K562 (cell line): ENCODE measurements around the gene PRRT1. TPM values are rescaled to one million over a fixed set of nuclear protein-coding genes. Genes with fewer than 3 reads are reported as not detected.
A peak's percentile ranks its signal among the peaks of the same experiment; 100 is the strongest.

Experiments used
- ASH1L ChIP-seq: fragments of 450-650 bp; IDR thresholded peaks from 2 replicates; pipeline ENCODE4 v1.6.1; 2018; ENCODE audit warnings: borderline replicate concordance, mild to moderate bottlenecking, low read depth; ENCODE audit not compliant: partially characterized antibody
- BCLAF1 ChIP-seq, 2 experiments: fragments of 450-650 bp in 1 of 2; IDR thresholded peaks; 2 replicates each; pipeline ENCODE4 v1.6.1; 2011 to 2017; ENCODE audit warnings: low read depth in 2 of 2, antibody characterized with exemption in 1 of 2, borderline replicate concordance in 1 of 2, low read length in 1 of 2, mild to moderate bottlenecking in 1 of 2, mixed read lengths in 1 of 2; ENCODE audit not compliant: control insufficient read depth in 1 of 2
- ETS1 ChIP-seq: conservative IDR thresholded peaks from 2 replicates; pipeline ENCODE4 v1.6.1; 2011; ENCODE audit warnings: low read depth, mild to moderate bottlenecking, low read length; ENCODE audit not compliant: control insufficient read depth
- FOSL1 ChIP-seq: fragments of 200-800 bp; sonication (Bioruptor generic); conservative IDR thresholded peaks from 2 replicates; pipeline ENCODE4 v1.6.1; 2016; ENCODE audit warnings: missing genetic modification characterization, missing compliant biosample characterization
- FOXA3 ChIP-seq, 2 experiments: fragments of 450-650 bp in 1 of 2; sonication (generic) in 1 of 2; formaldehyde crosslinking; IDR thresholded peaks in 1 of 2; conservative IDR thresholded peaks in 1 of 2; 2 replicates each; pipeline versions ENCODE4 v1.4.0 to v1.8.0; 2020 to 2022; ENCODE audit warnings: mild to moderate bottlenecking in 2 of 2, missing genetic modification reagents in 1 of 2
- GMEB1 ChIP-seq: fragments of 250-450 bp; sonication (Bioruptor Pico); IDR thresholded peaks from 2 replicates; pipeline ENCODE4 v1.4.0; 2020; ENCODE audit warnings: mild to moderate bottlenecking
- NELFE ChIP-seq: IDR thresholded peaks from 2 replicates; pipeline ENCODE4 v1.6.1; 2011; ENCODE audit warnings: mild to moderate bottlenecking; ENCODE audit not compliant: insufficient read depth, insufficient read length
- NFIC ChIP-seq: fragments of 450-650 bp; IDR thresholded peaks from 2 replicates; pipeline ENCODE4 v1.6.1; 2017; ENCODE audit warnings: mild to moderate bottlenecking, inconsistent platforms
- POLR2B ChIP-seq: fragments of 450-650 bp; IDR thresholded peaks from 2 replicates; pipeline ENCODE4 v1.6.1; 2018; ENCODE audit warnings: low read depth; ENCODE audit not compliant: partially characterized antibody
- SIN3B ChIP-seq: fragments of 450-650 bp; IDR thresholded peaks from 2 replicates; pipeline ENCODE4 v1.6.1; 2017; ENCODE audit warnings: low read depth, mild to moderate bottlenecking, moderate library complexity
- TSC22D4 ChIP-seq: fragments of 450-650 bp; IDR thresholded peaks from 2 replicates; pipeline ENCODE4 v1.6.1; 2016; ENCODE audit warnings: missing genetic modification characterization, missing biosample characterization, control low read depth
- U2AF1 ChIP-seq: fragments of 200-400 bp; formaldehyde crosslinking; optimal IDR thresholded peaks from 2 replicates; pipeline ENCODE3; 2017; ENCODE audit warnings: mild to moderate bottlenecking, low read depth, low read length, moderate library complexity
- ZKSCAN8 ChIP-seq: fragments of 200-800 bp; sonication (Bioruptor generic); IDR thresholded peaks from 2 replicates; pipeline ENCODE4 v1.6.1; 2016; ENCODE audit warnings: missing genetic modification characterization, missing compliant biosample characterization
- ZNF395 ChIP-seq: fragments of 200-800 bp; sonication (Bioruptor generic); IDR thresholded peaks from 2 replicates; pipeline ENCODE4 v1.6.1; 2017; ENCODE audit warnings: missing genetic modification characterization, missing compliant biosample characterization
- ZNF444 ChIP-seq: fragments of 250-450 bp; sonication (Bioruptor Pico); IDR thresholded peaks from 2 replicates; pipeline ENCODE4 v1.4.0; 2020; ENCODE audit warnings: mild to moderate bottlenecking, moderate library complexity
- ZNF717 ChIP-seq: fragments of 250-450 bp; sonication (Bioruptor Pico); IDR thresholded peaks from 2 replicates; pipeline ENCODE4 v1.5.0; 2021
- ZNF780A ChIP-seq: fragments of 250-450 bp; sonication (Bioruptor Pico); IDR thresholded peaks from 2 replicates; pipeline ENCODE4 v1.5.0; 2021; ENCODE audit warnings: mild to moderate bottlenecking
- polyA plus RNA-seq, 8 experiments: library from polyadenylated mRNA; depleted of rRNA in 4 of 8; stranded (reverse) in 5 of 8; unstranded in 3 of 8; fragments of >200 nt; fragmentation: Nextera tagmentation in 2 of 8; fragmentation: Illumina TruSeq in 1 of 8; extraction: Ambion mirVana in 2 of 8; extraction: Trizol in 1 of 8; gene quantifications; 2 replicates each; pipeline versions ENCODE4 v1.2.1 to v1.2.3, GENCODE V29; 2011 to 2014; ENCODE audit warnings: inconsistent platforms in 1 of 8, missing spikeins in 1 of 8
- total RNA-seq, 7 experiments: library from RNA; depleted of rRNA in 6 of 7; stranded (reverse); fragments of >200 nt in 6 of 7; fragmentation: Illumina TruSeq in 2 of 7; extraction: Trizol in 2 of 7; gene quantifications; 2 replicates each; pipeline versions ENCODE4 v1.2.1 to v1.2.3, GENCODE V29; 2011 to 2021; ENCODE audit warnings: low replicate concordance in 1 of 7

Gene PRRT1
- total and polyA plus RNA-seq, 9 of the 15 experiments (the other 6 are each of a cell fraction or from before 2014, with no cell fraction given) = 0.14 to 3.5 (median 0.41) TPM

GRCh38 chr6:32153564-32154513, 2.1 kb upstream of the PRRT1 start, which contains the start of gene PPT2 (continued):
- peak; percentile 77; the same call in 1 of the 2 replicates for TF ChIP-seq ZNF395
- TF ChIP-seq ZNF780A = no peak
- TF ChIP-seq SIN3B = peak; percentile 60; the same call in 1 of the 2 replicates
- TF ChIP-seq TSC22D4 (tag) = no peak
- no peak; the same call in 1 of the 2 replicates for TF ChIP-seq ZKSCAN8 (CRISPR knock-in tag)
- TF ChIP-seq ASH1L = peak; percentile 71
- TF ChIP-seq FOXA3 (CRISPR knock-in tag; conservative IDR thresholded peaks at IDR 0.05 in 1 of 2, IDR thresholded peaks at IDR 0.05 in 1 of 2) = peak; percentile 72 to 89
- TF ChIP-seq ZNF717 (CRISPR knock-in tag) = no peak
- peak; percentile 62 for TF ChIP-seq POLR2B
- no peak for TF ChIP-seq NELFE
- TF ChIP-seq GMEB1 (CRISPR knock-in tag) = peak; percentile 86
- no peak for TF ChIP-seq U2AF1
- TF ChIP-seq ZNF444 (CRISPR knock-in tag) = no peak
- TF ChIP-seq NFIC = no peak; the same call in 1 of the 2 replicates
- peak; percentile 51; the same call in 1 of the 2 replicates for TF ChIP-seq FOSL1 (tag)
- peak; percentile 86 for TF ChIP-seq ETS1
- peak in 1 of 2 experiments; percentile 91; a peak in 2 of 4 replicates for TF ChIP-seq BCLAF1 (IDR thresholded peaks at IDR 0.05; ENCODE audit: borderline replicate concordance in 1 of 2, control insufficient read depth in 1 of 2, low read depth in 2 of 2, low read length in 1 of 2)
